ENCODE data around the gene EXPH5.

Gene EXPH5

DNA sequence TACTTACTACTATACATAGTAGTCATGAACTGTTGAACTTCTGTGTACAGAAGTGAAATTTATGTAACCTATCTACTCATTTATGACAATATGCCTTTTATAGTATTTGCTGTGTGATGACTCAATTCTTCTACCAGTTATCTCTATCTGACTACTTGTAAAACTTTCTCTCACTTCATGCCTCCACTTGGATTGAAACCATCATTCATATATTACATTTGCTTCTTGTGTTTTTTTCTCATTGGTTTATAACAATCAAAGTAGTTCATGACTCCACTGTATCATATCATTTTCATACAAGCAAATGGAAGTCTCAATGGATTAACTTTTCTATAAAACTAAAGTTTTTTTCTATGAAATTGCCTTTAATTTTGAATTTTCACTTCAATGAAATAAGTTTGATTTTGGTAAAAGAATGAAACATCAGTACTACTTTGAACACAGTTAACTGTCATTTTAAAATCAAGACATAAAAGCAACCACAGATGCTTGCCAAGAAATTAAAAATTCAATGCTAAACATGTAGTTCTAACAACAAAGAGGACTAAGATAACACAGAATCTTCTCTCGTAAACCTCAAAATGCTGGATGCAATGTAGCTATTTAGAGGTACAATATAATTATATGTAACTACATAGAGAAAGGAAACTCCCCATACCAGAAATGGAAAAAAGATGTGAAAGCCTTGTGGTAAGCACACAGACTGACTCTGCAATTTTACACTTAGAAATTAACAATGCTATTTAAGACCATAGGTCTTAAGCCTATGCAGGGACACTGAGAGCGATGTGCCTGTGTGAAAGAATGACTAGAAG, 27.6 kb upstream of the EXPH5 start:
- H3K27ac ChIP-seq (replicated peaks): no peak overlapping the region
- TF ChIP-seq CTCF (IDR thresholded peaks at IDR 0.05; ENCODE audit: insufficient read depth, low read length): no peak
- no peak for TF ChIP-seq SPI1 (IDR thresholded peaks at IDR 0.05; ENCODE audit: borderline replicate concordance, low read depth)
- TF ChIP-seq GABPA (IDR thresholded peaks at IDR 0.05; ENCODE audit: low read depth): no peak
- no peak for TF ChIP-seq POLR2AphosphoS5 (IDR thresholded peaks at IDR 0.05; ENCODE audit: low read depth)
- TF ChIP-seq REST (IDR thresholded peaks at IDR 0.05; ENCODE audit: insufficient replicate concordance, low read depth): no peak
- peaks cover 2% of the 10 kb centered on the region for H3K27me3 ChIP-seq (ENCODE audit: insufficient read depth, poor library complexity, severe bottlenecking)
- DNase-seq (ENCODE audit: low read depth in 1 of 2, low spot score in 1 of 2): no peak
- no peak overlapping the region for H3K4me3 ChIP-seq (replicated peaks; ENCODE audit: insufficient read depth, low read length)

DNA sequence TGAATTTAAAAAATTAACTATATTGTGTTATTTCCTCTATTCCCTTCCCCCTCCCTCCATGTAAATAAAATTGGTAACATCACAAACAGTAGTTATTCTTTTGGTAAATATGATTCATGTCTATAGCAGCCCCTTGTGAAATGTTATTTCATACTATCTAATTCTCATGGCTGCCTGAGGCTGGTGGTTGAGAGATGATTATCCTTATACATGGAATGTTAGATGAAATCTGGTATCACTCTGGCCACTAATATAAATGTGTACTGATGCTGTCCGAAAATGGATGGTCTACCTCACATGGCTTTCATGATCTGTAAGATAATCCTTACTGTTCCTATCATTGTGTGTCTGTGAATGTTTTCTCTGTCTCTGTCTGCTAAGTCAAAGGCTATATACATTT, 25.0 kb upstream of the EXPH5 start:
- H3K4me3 ChIP-seq (replicated peaks; ENCODE audit: insufficient read depth, low read length): no peak overlapping the region
- H3K27ac ChIP-seq (replicated peaks): no peak overlapping the region
- H3K27me3 ChIP-seq (ENCODE audit: insufficient read depth, poor library complexity, severe bottlenecking): peaks cover 2% of the 10 kb centered on the region
- no peak for TF ChIP-seq POLR2AphosphoS5 (IDR thresholded peaks at IDR 0.05; ENCODE audit: low read depth)
- TF ChIP-seq REST (IDR thresholded peaks at IDR 0.05; ENCODE audit: insufficient replicate concordance, low read depth): no peak
- TF ChIP-seq GABPA (IDR thresholded peaks at IDR 0.05; ENCODE audit: low read depth): no peak
- TF ChIP-seq SPI1 (IDR thresholded peaks at IDR 0.05; ENCODE audit: borderline replicate concordance, low read depth): no peak
- no peak for TF ChIP-seq CTCF (IDR thresholded peaks at IDR 0.05; ENCODE audit: insufficient read depth, low read length)
- no peak for DNase-seq (ENCODE audit: low read depth in 1 of 2, low spot score in 1 of 2)

GRCh38 chr11:108617055-108617454, 23.5 kb upstream of the EXPH5 start:
- no peak for TF ChIP-seq CTCF (IDR thresholded peaks at IDR 0.05; ENCODE audit: insufficient read depth, low read length)
- no peak for TF ChIP-seq REST (IDR thresholded peaks at IDR 0.05; ENCODE audit: insufficient replicate concordance, low read depth)
- TF ChIP-seq POLR2AphosphoS5 (IDR thresholded peaks at IDR 0.05; ENCODE audit: low read depth): no peak
- no peak for TF ChIP-seq GABPA (IDR thresholded peaks at IDR 0.05; ENCODE audit: low read depth)
- no peak for TF ChIP-seq SPI1 (IDR thresholded peaks at IDR 0.05; ENCODE audit: borderline replicate concordance, low read depth)
- no peak overlapping the region for H3K4me3 ChIP-seq (replicated peaks; ENCODE audit: insufficient read depth, low read length)
- no peak overlapping the region for H3K27ac ChIP-seq (replicated peaks)

More at GRCh38 chr11:108617055-108617454, 23.5 kb upstream of the EXPH5 start:
- no peak for DNase-seq (ENCODE audit: low read depth in 1 of 2, low spot score in 1 of 2)
- peaks cover 2% of the 10 kb centered on the region for H3K27me3 ChIP-seq (ENCODE audit: insufficient read depth, poor library complexity, severe bottlenecking)

Measured in HL-60 (cell line).